Activated CD8-positive, alpha-beta memory T cell treated with anti-CD3 and anti-CD28 coated beads, Interleukin-2, amount 50 U/mL, for 1 hour (primary cell): Measurements from ENCODE around the gene PTPN12.
"Not testable (repeated sequence)": the region's sequence is repeated elsewhere in the genome, so short reads cannot be mapped to it uniquely, and the experiment has no call there.

ENCODE experiments used
- DNase-seq: peaks from one replicate; pipeline ENCODE4 v3.0.0-alpha.2; 2020; ENCODE audit errors: extremely low read depth

The PTPN12 gene

DNA sequence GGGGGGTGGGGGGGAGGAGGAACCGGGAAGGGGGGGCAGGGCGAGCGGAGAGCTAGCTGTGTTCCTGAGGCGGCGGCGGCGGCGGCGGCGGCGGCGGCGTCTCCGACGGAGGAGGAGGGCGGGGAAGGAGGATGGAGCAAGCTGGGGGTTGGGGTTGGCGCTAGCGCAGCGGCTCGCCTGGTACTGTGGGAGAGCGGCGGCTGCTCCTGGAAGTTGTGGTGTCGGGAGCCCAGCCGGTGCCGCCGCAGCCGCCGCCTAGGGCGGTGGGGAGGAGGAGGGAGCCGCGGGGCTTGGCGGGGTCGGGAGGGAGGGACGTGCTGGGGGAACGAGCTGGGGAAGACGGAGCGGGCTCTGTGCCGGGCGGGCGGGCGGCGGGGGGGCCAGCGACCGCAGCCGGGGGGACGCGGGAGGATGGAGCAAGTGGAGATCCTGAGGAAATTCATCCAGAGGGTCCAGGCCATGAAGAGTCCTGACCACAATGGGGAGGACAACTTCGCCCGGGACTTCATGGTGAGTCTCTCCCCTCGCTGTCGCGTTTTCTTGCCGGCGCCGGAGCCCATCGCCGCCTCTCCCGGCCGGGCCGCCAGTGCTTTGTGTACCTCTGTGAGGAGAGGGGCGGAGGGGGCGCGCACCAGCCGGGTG, at the start of gene PTPN12:
TSS of gene PTPN12 (plus strand) at position 160 of the 642 bp plus-strand sequence. CDS start at position 412, 252 bp downstream.
- DNase-seq: no peak

DNA sequence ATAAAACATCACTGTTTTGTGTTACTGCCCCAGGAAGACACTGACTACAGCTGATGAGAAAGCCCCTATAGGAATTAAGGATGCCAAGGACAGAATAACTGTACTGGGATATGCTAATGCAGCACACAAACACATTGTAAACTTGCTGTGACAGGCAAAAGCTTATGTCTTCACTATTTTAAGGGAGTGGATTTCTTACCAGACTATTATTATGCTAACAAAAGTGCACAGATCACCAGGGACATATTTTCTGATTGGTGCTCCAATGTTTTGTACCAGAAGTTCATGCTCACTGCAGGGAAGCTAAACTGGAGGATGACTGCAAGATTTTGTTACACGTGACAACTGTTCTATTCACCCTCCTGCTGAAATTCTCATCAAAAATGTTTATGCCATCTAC, 48.1 kb upstream of the PTPN12 start:
- no peak for DNase-seq

DNA sequence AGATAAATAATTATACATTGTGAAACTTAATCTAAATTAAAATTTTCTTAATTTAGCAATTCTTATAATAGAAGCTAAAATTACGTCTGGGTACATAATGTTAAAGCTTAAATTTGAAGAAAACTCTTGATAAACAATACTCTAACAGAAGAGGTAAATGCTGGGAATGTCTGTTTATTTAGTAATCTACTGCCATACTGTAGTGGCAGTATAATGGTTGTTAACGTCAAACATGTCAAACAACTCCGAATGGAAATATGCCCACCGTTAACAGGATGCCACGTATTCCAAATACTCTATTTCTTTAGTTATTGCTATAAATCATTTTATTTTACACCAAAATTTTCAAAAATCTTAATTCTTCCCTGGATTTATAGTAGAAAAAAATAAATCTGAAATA, 40.0 kb upstream of the PTPN12 start:
- no peak for DNase-seq

DNA sequence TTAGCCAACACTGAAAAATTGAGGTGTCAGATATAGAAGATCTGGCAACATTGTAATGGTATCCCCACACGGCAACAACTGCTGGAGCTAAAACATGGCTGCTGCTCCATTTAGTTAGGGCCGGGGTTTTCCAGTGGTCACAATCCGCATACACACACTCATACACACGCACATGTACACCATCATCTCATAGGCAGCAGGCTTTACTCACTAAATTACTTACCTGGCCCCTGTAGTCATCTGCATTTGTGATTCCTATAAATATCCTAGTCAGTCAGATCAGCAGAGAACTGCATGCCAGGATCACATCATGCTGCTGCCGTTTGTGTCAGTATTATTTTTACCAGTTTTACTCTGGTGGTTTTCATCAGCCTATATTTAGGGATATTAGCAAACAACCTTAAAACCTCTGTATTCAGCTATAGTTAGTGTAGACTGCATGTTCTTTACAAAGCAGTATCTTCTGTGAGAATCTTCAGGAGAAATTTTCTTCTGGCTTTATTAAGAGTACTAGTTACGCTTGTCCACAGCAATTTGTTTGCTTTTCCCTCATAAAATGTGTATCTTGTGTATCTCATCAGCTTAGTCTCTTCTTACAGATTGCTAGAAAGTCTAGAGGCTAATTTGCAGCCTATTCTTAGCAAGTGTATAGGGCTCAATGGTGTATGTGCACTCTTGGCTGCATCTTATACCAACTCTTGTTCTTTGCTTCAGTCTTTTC, 38.3 kb upstream of the PTPN12 start:
- DNase-seq: no peak

DNA sequence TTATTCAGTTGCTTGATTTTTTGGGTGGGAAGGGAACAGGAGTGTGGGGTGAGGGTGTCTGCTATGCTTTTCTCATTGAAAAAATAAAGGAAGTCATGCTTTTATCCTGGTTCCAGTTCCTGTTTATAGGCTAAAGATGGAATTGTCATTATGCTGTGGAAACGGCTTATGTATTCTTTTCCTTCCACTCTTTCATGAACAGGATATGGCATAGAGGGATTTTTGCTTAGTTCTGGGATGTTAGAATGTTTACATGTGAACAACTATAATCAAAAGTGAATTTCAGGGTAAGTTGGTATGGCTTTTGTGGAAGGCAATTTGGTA, 35.9 kb upstream of the PTPN12 start:
- no peak for DNase-seq

DNA sequence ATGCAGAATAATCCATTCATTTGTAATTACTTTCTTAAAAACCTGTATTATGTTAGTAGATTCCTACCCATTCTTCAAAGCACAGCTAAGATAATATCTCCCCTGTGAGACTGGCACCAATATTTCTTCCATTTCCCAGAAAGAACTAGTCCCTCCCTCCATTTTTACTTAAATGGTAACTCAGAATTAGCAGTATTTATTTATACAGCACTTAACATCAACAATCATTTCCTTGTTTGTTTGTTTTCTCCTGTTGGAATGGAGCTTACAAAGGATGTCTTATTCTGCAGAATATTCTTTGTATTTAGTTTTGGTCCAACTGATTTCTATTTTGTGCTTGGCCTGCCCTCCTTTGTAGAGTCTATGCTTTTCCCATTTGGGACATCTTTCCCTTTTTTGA, 32.1 kb upstream of the PTPN12 start:
- no peak for DNase-seq

DNA sequence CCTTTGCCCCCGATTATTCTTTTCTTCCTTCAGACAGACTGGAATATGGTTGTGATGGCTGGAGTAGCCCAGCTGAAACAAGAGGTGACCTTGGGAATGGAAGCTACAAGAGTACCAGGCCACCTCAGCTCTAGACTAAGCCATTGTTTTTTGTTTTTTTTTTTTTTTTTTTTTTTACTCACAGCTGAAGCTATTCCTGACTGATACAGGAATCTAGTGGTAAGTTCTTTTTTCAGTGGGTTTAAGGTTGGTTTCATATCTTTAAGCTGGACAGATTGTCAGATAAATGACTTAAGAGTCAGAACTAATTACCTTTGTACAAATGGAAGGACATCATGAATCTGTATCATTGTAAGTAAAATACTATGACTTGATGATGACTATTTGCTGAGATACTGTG, 30.2 kb upstream of the PTPN12 start:
- no peak for DNase-seq

DNA sequence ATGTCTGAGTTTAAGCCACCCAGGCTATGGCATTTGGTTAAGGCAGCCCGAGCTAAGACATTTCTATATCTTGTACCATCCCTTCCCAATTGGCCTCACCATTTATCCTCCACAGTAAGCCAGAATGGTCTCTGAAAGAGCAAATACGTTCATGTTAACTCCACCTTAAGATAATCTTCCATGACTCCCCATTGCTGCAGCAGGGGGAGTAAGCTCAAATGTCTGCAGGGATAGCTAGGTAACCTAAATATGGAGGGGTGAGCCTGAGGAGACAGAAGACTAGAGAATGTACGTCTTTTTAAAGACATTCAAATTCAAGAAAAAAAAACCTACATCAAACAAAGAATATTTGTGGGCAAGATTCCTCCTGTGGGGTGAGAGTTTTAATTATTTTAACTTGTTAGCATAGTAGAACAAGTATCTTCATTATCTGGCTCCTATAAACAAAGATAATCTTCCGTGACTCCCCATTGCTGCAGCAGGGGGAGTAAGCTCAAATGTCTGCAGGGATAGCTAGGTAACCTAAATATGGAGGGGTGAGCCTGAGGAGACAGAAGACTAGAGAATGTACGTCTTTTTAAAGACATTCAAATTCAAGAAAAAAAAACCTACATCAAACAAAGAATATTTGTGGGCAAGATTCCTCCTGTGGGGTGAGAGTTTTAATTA, 24.0 kb upstream of the PTPN12 start:
- DNase-seq: not testable (repeated sequence)

DNA sequence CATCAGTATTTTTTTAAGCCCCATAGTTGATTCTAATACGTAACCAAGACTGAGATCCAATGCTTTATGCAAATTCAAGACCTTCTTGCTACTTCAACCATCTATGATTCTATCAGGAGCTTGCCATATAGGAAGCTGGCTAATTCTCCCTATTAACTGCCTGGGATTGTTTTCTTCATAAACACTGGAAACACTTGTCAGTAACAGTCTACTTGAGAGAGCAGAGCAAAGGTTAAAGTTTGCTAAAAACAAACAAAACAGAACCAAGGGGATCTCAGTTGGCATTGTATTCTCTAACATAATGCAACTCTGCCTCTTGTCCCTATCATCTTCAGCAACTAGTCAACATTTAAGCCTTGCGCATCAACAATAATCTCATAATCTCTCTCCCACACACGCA, 21.0 kb upstream of the PTPN12 start:
- no peak for DNase-seq

DNA sequence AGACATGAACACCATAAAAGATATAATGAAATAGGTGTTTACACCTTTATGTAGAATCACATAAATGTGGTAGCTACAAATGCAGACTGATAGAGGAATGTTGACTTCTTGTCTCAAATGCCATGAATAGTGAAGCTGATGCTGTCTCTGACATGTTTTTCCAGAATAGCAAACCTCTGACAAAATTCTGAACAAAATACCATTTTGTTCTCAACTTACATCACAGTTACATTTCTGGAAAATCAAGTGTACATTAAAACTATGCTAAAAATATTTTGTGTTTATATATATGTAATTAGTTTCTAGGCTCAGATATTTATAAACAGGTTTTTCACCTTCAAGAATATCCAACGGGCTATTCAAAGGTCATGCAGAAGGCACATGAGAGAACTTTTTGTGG, 16.8 kb upstream of the PTPN12 start:
- no peak for DNase-seq

DNA sequence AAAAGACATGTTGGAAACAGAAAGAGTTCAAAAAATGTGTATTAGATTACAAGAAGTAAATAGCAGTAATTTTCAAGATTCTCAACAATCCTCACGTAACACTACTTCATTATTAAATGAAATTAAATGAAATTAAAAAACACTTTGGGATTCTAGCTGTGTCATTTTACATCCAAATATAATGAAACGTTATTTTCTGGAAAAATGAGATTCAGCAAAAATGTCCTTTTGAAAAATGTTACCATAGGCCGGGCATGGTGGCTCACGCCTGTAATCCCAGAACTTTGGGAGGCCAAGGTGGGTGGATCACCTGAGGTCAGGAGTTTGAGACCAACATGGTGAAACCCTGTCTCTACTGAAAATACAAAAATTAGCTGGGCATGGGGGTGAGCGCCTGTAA, 15.6 kb upstream of the PTPN12 start:
- not testable (repeated sequence) for DNase-seq

DNA sequence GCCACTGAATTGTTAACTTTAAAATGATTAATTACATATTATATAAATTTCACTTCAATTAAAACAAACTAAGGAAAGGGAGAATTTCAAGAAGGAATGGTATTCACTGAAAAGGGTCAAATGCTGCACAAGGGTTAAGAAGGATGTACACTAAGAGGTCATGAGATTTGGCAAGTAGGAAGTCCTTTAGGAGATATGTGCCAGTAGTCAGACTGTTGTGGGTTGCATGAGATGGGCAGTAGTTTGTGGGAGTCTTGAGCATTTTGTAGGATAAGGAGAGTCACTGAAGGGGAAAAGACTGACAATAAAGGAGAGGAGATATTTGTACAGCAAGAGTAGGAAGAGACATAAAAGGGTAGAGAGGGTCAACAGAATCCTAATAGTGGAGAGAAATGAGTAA, 12.4 kb upstream of the PTPN12 start:
- DNase-seq: no peak

DNA sequence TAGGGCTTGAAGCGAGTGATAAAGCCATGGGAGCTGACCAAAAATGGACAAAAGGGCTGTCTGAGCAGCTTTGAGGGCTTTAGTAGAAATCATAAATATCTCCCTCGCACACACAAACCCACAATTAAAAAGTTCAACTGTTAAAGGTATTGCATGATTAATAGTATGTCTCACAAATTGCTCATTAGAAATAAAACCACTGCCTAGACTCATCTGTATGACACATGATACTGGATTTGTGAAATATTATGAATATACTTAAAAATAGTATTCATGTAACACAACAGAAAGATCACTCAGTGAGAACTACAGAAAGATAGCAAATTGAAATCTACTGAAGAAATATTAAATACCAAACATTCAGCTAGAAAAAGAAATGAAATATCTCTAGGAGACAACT, 11.9 kb upstream of the PTPN12 start:
- DNase-seq: no peak

DNA sequence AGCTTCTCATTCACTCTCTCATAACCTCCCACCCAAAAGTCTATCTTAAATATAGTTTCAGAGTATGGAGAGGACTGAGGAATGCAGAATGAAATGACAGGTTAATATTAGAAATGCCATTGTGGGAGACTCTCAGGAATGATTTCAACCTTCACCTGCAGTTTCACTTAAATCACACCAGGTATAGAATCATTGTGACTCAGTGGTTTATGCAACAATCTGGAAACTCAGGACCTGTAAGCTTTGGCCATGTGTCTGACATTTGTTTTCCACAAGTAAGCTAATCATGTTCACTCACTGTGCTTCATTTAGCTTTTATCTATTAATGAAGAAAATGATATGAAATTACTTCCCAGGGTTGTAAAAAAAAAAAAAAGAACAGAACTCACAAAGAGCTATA, 8.7 kb upstream of the PTPN12 start:
- no peak for DNase-seq

DNA sequence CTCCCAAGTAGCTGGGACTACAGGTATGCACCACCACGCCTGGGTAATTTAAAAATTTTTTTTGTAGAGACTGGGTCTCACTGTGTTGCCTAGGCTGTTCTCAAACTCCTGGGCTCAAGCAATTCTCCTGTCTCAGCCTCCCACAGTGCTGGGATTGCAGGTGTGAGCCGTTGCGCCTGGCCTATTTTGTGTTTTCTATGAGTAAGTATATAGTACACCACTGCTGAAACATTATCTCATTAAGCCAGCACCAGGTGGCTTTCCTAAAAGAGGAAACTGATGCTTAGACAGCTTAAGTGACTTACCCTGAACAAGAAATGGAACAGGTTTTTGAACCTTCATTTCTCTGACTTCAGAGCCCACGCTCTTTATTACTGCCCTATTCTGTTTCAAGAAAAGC, 7.8 kb upstream of the PTPN12 start:
- no peak for DNase-seq

DNA sequence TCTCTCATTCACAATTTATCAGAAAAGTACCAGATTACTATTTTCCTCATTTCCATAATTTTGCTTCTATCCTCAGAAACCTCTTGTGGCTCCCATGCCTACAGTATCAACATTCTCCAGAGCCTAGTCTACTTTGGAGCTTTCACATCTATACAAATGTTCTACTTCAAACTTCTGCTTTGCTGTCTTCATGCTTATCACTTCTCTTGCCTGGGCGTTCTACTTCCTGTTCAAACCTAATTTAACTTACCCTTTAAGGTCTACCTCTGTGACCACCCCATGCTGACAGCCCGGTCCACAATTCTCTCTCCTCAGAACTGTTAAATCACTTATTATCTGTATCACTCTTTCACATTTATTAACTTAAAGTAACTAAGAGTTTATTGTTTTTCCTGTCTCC, 6.1 kb upstream of the PTPN12 start:
- no peak for DNase-seq

DNA sequence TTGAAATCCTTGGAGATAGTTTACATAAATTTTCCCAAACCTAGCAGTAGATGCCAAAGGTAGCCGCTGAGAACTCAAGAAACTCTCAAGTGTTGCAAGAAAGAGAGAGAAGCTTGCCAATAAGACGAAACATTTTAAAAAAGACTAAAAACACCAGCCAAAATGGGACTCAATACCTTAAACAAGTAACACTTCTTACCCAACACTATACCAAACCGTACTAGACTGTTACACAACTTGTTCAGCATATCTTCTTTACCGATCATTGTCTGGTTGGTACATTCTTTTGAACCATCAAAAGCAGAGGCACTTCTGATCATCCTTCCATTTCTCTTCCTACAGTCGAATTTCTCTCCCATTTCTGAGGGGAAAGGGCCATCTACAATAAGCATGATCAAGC, 4.8 kb upstream of the PTPN12 start:
- DNase-seq: no peak

DNA sequence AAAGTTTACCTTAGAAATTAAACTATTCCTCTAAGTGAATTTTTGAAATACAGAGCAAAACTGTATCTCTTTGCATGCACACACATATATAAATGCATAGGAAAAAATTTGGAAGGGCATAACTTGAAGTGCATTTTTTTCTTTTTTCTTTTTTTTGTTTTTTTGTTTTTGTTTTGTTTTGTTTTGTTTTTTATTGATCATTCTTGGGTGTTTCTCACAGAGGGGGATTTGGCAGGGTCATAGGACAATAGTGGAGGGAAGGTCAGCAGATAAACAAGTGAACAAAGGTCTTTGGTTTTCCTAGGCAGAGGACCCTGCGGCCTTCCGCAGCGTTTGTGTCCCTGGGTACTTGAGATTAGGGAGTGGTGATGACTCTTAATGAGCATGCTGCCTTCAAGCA, 4.4 kb upstream of the PTPN12 start:
- DNase-seq: not testable (repeated sequence)

DNA sequence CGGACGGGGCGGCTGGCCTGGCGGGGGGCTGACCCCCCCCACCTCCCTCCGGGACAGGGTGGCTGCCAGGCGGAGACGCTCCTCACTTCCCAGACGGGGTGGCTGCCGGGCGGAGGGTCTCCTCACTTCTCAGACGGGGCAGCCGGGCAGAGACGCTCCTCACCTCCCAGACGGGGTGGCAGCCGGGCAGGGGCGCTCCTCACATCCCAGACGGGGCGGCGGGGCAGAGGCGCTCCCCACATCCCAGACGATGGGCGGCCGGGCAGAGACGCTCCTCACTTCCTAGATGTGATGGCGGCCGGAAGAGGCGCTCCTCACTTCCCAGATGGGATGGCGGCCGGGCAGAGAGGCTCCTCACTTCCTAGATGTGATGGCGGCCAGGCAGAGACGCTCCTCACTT, 3.0 kb upstream of the PTPN12 start:
- DNase-seq: not testable (repeated sequence)

DNA sequence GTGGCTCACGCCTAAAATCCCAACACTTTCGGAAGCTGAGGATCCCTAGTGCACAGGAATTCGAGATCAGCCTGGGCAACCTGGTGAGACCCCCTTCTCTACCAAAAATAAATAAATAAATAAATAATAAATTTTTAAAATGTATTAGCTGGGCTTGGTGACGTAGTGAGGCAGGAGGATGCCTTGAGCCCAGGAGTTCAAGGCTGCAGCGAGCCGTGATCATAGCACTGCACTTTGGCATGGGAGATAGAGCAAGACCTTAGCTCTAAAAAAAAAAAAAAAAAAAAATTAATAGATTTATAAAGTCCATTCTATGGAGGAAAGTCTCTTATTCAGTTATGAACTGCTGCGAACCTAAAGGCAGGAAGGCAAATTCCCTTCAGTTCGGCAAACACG, 1.1 kb upstream of the PTPN12 start:
- DNase-seq: no peak

DNA sequence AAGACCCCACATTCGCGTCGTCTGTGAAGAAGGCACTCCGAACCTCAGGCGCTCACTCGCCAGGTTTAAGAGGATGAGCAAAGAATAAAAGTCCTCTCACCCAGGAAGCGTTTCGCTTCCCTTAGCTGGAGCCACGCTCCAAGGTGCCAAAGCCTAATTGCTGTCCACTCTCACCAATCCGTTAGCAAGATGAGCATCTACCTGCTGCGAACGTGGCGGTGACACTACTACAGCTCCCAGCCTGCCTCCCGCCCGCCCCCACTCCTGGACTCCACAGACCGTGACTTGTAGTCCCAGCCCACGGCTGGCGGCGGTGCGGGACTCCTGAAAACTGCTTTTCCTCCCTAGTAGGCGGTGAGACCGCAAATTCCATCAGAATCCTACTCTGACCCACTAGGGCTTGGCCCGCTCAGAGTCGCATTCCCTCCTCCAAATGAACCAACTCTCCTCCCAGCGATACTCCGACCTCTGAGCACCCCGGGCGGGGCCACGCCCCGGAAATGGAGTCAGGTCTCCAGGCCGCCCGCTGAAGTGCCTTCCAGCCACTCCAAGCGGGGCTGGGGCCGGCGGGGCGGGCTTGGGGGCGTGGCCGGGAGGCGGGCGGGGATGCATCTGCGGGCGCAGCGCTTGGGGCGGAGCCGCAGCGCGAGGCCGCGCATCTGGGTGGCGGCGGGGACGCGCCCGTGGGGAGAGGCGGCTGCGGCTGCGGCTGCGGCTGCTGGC, 521 bp upstream of the PTPN12 start:
- peak; percentile 86 for DNase-seq

DNA sequence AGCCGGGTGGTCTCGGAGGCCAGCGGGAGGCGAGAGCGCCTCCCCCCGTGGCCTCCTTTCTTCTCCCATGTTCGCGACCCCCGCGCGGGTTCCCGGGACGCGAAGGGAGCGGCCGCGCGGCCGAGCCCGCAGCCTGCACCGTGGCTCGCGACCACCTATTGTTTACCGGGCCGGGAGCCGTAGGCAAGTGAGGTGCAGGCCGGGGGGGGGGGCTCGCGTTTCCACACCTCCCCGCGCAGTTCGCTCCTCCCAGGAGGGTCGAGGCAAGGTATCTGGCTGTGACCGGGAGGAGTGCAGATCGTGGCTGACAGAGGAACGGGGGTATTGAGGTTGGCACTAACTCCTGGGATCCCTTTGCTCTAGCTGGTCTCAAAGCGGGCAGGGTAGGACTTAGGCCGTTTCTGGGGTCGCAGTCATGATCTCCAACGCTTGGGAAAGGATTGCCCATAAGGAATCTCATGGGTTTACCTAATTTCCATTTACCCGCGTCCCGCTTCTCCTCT, 734 bp downstream of the PTPN12 start:
- DNase-seq: no peak
